ENCODE data around the gene LYST.

LYST gene

GRCh38 chr1:235843461-235843961 is 23.2 kb downstream of the LYST start:
- Histone ChIP-seq H3K4me3 (ENCODE audit: low read length in 2 of 2) (no peak overlapping the region), H3K9ac (ENCODE audit: low read length in 2 of 2) (no peak overlapping the region), H3K27me3 (ENCODE audit: control insufficient read depth in 1 of 2, insufficient read depth in 2 of 2, low read length in 2 of 2) (no peaks in the 10 kb centered on the region), H3K27ac (ENCODE audit: low read length) (no peak overlapping the region), H3K4me1 (ENCODE audit: control insufficient read depth, insufficient read depth, low read length) (no peaks in the 10 kb centered on the region), H3K9me3 (ENCODE audit: control insufficient read depth in 2 of 2, low read length in 2 of 2) (no peaks in the 10 kb centered on the region), H3K36me3 (ENCODE audit: control insufficient read depth in 2 of 2, insufficient read depth in 2 of 2, low read length in 2 of 2) (no peaks in the 10 kb centered on the region)

DNA sequence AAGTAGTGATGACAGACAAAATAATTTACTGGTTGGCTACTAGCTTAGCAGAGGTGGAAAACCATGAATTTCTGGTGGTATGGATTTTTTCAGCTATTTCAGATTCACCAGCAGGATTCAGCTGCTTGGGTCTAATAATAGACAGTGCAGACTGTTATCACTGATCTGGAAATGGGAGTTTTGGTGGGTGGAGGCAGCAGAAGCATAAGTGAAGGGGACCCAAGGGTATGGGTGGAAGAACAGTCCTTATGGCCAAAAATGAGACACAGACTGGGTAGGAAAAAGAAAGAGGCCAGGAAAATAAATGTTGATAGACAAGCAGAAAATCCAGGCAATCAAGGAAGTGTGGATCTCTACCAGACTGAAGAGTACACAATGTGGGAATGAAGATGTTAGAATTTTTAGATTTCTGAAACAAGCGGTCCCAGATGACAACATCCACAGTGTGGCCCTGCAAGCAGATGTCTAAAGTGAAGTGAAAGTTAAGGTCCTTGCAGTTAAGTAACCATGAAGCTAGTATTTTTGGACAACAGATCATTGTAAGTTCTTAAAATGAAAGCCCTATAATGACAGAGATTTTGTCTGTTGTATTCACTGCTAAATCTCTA is 24.7 kb downstream of the LYST start:
- H3K4me1 ChIP-seq (ENCODE audit: control insufficient read depth, insufficient read depth, low read length), result no peaks in the 10 kb centered on the region
- H3K9ac ChIP-seq (ENCODE audit: low read length in 2 of 2), result no peak overlapping the region
- H3K27me3 ChIP-seq (ENCODE audit: control insufficient read depth in 1 of 2, insufficient read depth in 2 of 2, low read length in 2 of 2), result no peaks in the 10 kb centered on the region
- H3K4me3 ChIP-seq (ENCODE audit: low read length in 2 of 2), result no peak overlapping the region
- no peaks in the 10 kb centered on the region for H3K36me3 ChIP-seq (ENCODE audit: control insufficient read depth in 2 of 2, insufficient read depth in 2 of 2, low read length in 2 of 2)
- no peaks in the 10 kb centered on the region for H3K9me3 ChIP-seq (ENCODE audit: control insufficient read depth in 2 of 2, low read length in 2 of 2)
- H3K27ac ChIP-seq (ENCODE audit: low read length), result no peak overlapping the region

DNA sequence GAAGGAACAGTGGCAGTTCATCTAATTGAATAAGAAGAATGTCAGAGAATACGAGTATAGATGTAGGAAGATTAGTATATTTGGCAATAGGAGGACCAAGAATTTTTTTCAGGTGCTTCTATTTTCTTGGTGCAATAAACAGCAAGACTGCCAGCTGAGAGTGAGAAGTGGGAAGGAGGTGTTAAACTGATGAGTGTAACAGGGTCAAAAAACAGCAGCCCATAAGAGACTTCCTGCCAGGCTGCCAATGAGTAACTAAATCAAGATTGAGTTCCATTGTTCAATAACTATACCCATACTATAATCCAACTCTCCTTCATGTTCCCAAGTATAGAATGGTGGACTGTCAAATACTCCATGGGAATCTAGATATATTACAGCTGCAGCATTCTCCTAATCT is 28.7 kb downstream of the LYST start:
- H3K4me1 ChIP-seq (ENCODE audit: control insufficient read depth, insufficient read depth, low read length), result no peaks in the 10 kb centered on the region

GRCh38 chr1:235835226-235835625 is 31.5 kb downstream of the LYST start:
- no peak overlapping the region for H3K27ac ChIP-seq (ENCODE audit: low read length)
- H3K9ac ChIP-seq (ENCODE audit: low read length in 2 of 2), result peak overlapping the region; percentile 42 to 59
- H3K36me3 ChIP-seq (ENCODE audit: control insufficient read depth in 2 of 2, insufficient read depth in 2 of 2, low read length in 2 of 2), result peaks cover 0 to under 1% of the 10 kb centered on the region in 2 donors
- H3K4me3 ChIP-seq (ENCODE audit: low read length in 2 of 2), result peak overlapping the region; percentile 64 to 69
- no peaks in the 10 kb centered on the region for H3K4me1 ChIP-seq (ENCODE audit: control insufficient read depth, insufficient read depth, low read length)
- H3K9me3 ChIP-seq (ENCODE audit: control insufficient read depth in 2 of 2, low read length in 2 of 2), result no peaks in the 10 kb centered on the region
- H3K27me3 ChIP-seq (ENCODE audit: control insufficient read depth in 1 of 2, insufficient read depth in 2 of 2, low read length in 2 of 2), result no peaks in the 10 kb centered on the region

More for the DNA sequence above, 28.7 kb downstream of the LYST start:
- Histone ChIP-seq H3K36me3 (ENCODE audit: control insufficient read depth in 2 of 2, insufficient read depth in 2 of 2, low read length in 2 of 2) (no peaks in the 10 kb centered on the region), H3K27me3 (ENCODE audit: control insufficient read depth in 1 of 2, insufficient read depth in 2 of 2, low read length in 2 of 2) (no peaks in the 10 kb centered on the region), H3K9ac (ENCODE audit: low read length in 2 of 2) (no peak overlapping the region), H3K27ac (ENCODE audit: low read length) (no peak overlapping the region), H3K9me3 (ENCODE audit: control insufficient read depth in 2 of 2, low read length in 2 of 2) (no peaks in the 10 kb centered on the region), H3K4me3 (ENCODE audit: low read length in 2 of 2) (no peak overlapping the region)

DNA sequence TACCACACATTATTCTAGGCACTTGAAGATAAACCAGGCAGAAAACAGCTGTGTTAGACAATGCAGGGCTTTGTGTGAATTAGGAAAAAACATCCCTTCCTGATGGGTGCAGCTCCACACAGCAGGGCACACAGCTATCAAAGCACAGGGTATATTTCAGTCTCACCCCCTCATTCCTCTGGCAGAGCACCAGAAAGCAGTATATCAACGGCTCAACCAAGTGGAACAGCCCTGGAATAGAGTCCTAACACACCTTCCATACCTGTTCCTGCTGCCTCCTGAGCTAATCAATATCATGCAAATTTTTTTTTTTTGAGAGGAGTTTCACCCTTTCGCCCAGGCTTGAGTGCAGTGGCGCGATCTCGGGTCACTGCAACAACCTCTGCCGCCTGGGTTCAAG is 32.1 kb downstream of the LYST start:
- Histone ChIP-seq H3K27me3 (ENCODE audit: control insufficient read depth in 1 of 2, insufficient read depth in 2 of 2, low read length in 2 of 2) (no peaks in the 10 kb centered on the region), H3K9ac (ENCODE audit: low read length in 2 of 2) (no peak overlapping the region), H3K4me1 (ENCODE audit: control insufficient read depth, insufficient read depth, low read length) (no peaks in the 10 kb centered on the region), H3K4me3 (ENCODE audit: low read length in 2 of 2) (no peak overlapping the region), H3K36me3 (ENCODE audit: control insufficient read depth in 2 of 2, insufficient read depth in 2 of 2, low read length in 2 of 2) (peaks cover 0 to 4% of the 10 kb centered on the region in 2 donors), H3K9me3 (ENCODE audit: control insufficient read depth in 2 of 2, low read length in 2 of 2) (no peaks in the 10 kb centered on the region), H3K27ac (ENCODE audit: low read length) (no peak overlapping the region)

- Histone ChIP-seq H3K9me3 (ENCODE audit: control insufficient read depth in 2 of 2, low read length in 2 of 2) (no peaks in the 10 kb centered on the region), H3K27me3 (ENCODE audit: control insufficient read depth in 1 of 2, insufficient read depth in 2 of 2, low read length in 2 of 2) (no peaks in the 10 kb centered on the region), H3K36me3 (ENCODE audit: control insufficient read depth in 2 of 2, insufficient read depth in 2 of 2, low read length in 2 of 2) (peaks cover 3 to 9% of the 10 kb centered on the region in 2 donors), H3K9ac (ENCODE audit: low read length in 2 of 2) (no peak overlapping the region), H3K4me3 (ENCODE audit: low read length in 2 of 2) (no peak overlapping the region), H3K27ac (ENCODE audit: low read length) (no peak overlapping the region), H3K4me1 (ENCODE audit: control insufficient read depth, insufficient read depth, low read length) (no peaks in the 10 kb centered on the region)
Observed at GRCh38 chr1:235832011-235832410, 34.7 kb downstream of the LYST start.

- Histone ChIP-seq H3K27ac (ENCODE audit: low read length) (no peak overlapping the region), H3K27me3 (ENCODE audit: control insufficient read depth in 1 of 2, insufficient read depth in 2 of 2, low read length in 2 of 2) (no peaks in the 10 kb centered on the region), H3K4me1 (ENCODE audit: control insufficient read depth, insufficient read depth, low read length) (no peaks in the 10 kb centered on the region), H3K9ac (ENCODE audit: low read length in 2 of 2) (no peak overlapping the region), H3K36me3 (ENCODE audit: control insufficient read depth in 2 of 2, insufficient read depth in 2 of 2, low read length in 2 of 2) (peaks cover 3 to 12% of the 10 kb centered on the region in 2 donors), H3K4me3 (ENCODE audit: low read length in 2 of 2) (no peak overlapping the region), H3K9me3 (ENCODE audit: control insufficient read depth in 2 of 2, low read length in 2 of 2) (no peaks in the 10 kb centered on the region)
Observed at GRCh38 chr1:235831148-235831547, 35.6 kb downstream of the LYST start.

GRCh38 chr1:235826102-235826854 is 40.4 kb downstream of the LYST start:
- Histone ChIP-seq H3K36me3 (ENCODE audit: control insufficient read depth in 2 of 2, insufficient read depth in 2 of 2, low read length in 2 of 2) (peaks cover 3 to 15% of the 10 kb centered on the region in 2 donors), H3K27ac (ENCODE audit: low read length) (no peak overlapping the region), H3K4me1 (ENCODE audit: control insufficient read depth, insufficient read depth, low read length) (no peaks in the 10 kb centered on the region), H3K9ac (ENCODE audit: low read length in 2 of 2) (no peak overlapping the region), H3K27me3 (ENCODE audit: control insufficient read depth in 1 of 2, insufficient read depth in 2 of 2, low read length in 2 of 2) (no peaks in the 10 kb centered on the region), H3K9me3 (ENCODE audit: control insufficient read depth in 2 of 2, low read length in 2 of 2) (no peaks in the 10 kb centered on the region), H3K4me3 (ENCODE audit: low read length in 2 of 2) (no peak overlapping the region)

- no peaks in the 10 kb centered on the region for H3K9me3 ChIP-seq (ENCODE audit: control insufficient read depth in 2 of 2, low read length in 2 of 2)
- no peaks in the 10 kb centered on the region for H3K4me1 ChIP-seq (ENCODE audit: control insufficient read depth, insufficient read depth, low read length)
- no peak overlapping the region for H3K4me3 ChIP-seq (ENCODE audit: low read length in 2 of 2)
- H3K27ac ChIP-seq (ENCODE audit: low read length), result no peak overlapping the region
- no peak overlapping the region for H3K9ac ChIP-seq (ENCODE audit: low read length in 2 of 2)
- H3K36me3 ChIP-seq (ENCODE audit: control insufficient read depth in 2 of 2, insufficient read depth in 2 of 2, low read length in 2 of 2), result peaks cover 3 to 15% of the 10 kb centered on the region in 2 donors
- no peaks in the 10 kb centered on the region for H3K27me3 ChIP-seq (ENCODE audit: control insufficient read depth in 1 of 2, insufficient read depth in 2 of 2, low read length in 2 of 2)
Observed at GRCh38 chr1:235825229-235825628, 41.5 kb downstream of the LYST start.

DNA sequence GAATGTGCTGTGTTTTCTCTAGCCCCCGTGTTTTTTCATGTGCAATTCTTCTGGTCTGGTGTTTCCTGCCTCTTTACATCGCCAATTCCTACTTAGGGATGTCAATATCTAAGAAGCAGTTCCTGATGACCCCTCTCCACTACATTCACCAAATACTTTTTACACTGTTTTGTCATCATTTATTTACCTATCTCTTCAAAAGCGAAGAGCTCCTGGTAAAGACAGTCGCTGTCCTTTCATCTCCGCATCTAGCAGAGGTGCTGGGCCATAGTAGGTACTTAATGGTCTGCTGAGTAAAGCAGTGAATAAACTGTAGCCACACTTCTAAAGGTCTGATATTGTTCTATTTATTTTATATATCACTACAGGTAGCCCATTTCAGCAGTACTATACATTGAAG is 43.0 kb downstream of the LYST start:
- H3K4me1 ChIP-seq (ENCODE audit: control insufficient read depth, insufficient read depth, low read length), result no peaks in the 10 kb centered on the region
- H3K36me3 ChIP-seq (ENCODE audit: control insufficient read depth in 2 of 2, insufficient read depth in 2 of 2, low read length in 2 of 2), result peaks cover 3 to 9% of the 10 kb centered on the region in 2 donors
- H3K27ac ChIP-seq (ENCODE audit: low read length), result no peak overlapping the region
- no peaks in the 10 kb centered on the region for H3K9me3 ChIP-seq (ENCODE audit: control insufficient read depth in 2 of 2, low read length in 2 of 2)
- no peak overlapping the region for H3K9ac ChIP-seq (ENCODE audit: low read length in 2 of 2)
- H3K27me3 ChIP-seq (ENCODE audit: control insufficient read depth in 1 of 2, insufficient read depth in 2 of 2, low read length in 2 of 2), result no peaks in the 10 kb centered on the region
- no peak overlapping the region for H3K4me3 ChIP-seq (ENCODE audit: low read length in 2 of 2)

DNA sequence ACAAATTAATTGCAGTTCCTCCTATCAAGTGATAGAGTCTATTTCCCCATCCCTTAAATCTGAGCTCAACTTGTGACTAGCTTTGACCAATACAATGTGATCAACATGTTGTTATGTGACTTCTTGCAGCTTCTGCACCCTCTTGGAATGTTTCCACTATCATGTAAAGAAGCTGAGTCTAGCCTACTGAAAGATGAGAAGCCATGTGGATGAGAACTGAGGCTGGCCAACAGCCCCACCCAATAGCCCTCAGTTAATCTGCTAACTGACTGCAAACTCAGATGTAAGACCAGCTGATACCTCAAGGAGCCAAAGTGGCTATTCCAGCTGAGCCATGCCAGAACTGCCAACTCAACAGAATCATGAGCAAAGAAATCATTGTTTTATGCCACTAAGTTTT is 44.0 kb downstream of the LYST start:
- Histone ChIP-seq H3K4me1 (ENCODE audit: control insufficient read depth, insufficient read depth, low read length) (no peaks in the 10 kb centered on the region), H3K36me3 (ENCODE audit: control insufficient read depth in 2 of 2, insufficient read depth in 2 of 2, low read length in 2 of 2) (peaks cover 0 to 6% of the 10 kb centered on the region in 2 donors)

More for the DNA sequence above, 44.0 kb downstream of the LYST start:
- H3K27me3 ChIP-seq (ENCODE audit: control insufficient read depth in 1 of 2, insufficient read depth in 2 of 2, low read length in 2 of 2), result no peaks in the 10 kb centered on the region
- no peak overlapping the region for H3K9ac ChIP-seq (ENCODE audit: low read length in 2 of 2)
- no peak overlapping the region for H3K4me3 ChIP-seq (ENCODE audit: low read length in 2 of 2)
- H3K27ac ChIP-seq (ENCODE audit: low read length), result no peak overlapping the region
- no peaks in the 10 kb centered on the region for H3K9me3 ChIP-seq (ENCODE audit: control insufficient read depth in 2 of 2, low read length in 2 of 2)
